Liver (tissue), 9 donors: Measurements from ENCODE around the gene DPYSL4. TPM values are rescaled to one million over a fixed set of nuclear protein-coding genes. Genes with fewer than 3 reads are reported as not detected.

ENCODE experiments used
- DNase-seq: peaks from one replicate; pipeline ENCODE4 v3.0.0-alpha.2; 2017; ENCODE audit warnings: low spot score
- H3K27ac ChIP-seq, 2 donors: one replicate each; pipeline ENCODE4 v1.7.0; 2013; ENCODE audit warnings: inconsistent platforms in 2 of 2, low read length in 2 of 2, control low read depth in 1 of 2, low read depth in 1 of 2, mild to moderate bottlenecking in 1 of 2
- H3K27me3 ChIP-seq, 4 donors: one replicate each; pipeline versions ENCODE4 v1.6.1 to v1.7.0; 2013; ENCODE audit warnings: low read length in 3 of 4, inconsistent platforms in 1 of 4, mild to moderate bottlenecking in 1 of 4, moderate library complexity in 1 of 4; ENCODE audit not compliant: control insufficient read depth in 4 of 4, insufficient read depth in 4 of 4
- H3K36me3 ChIP-seq, 4 donors: one replicate each; pipeline versions ENCODE4 v1.6.1 to v1.7.0; 2013; ENCODE audit warnings: low read length in 3 of 4, mild to moderate bottlenecking in 3 of 4, low read depth in 1 of 4, moderate library complexity in 1 of 4; ENCODE audit not compliant: control insufficient read depth in 4 of 4, insufficient read depth in 3 of 4
- H3K4me1 ChIP-seq, 4 donors: one replicate each; pipeline versions ENCODE4 v1.6.1 to v1.7.0; 2013; ENCODE audit warnings: low read length in 3 of 4, mild to moderate bottlenecking in 3 of 4, moderate library complexity in 1 of 4; ENCODE audit not compliant: control insufficient read depth in 4 of 4, insufficient read depth in 4 of 4
- H3K4me3 ChIP-seq, 3 donors: one replicate each; pipeline versions ENCODE4 v1.6.1 to v1.7.0; 2013; ENCODE audit warnings: low read length in 3 of 3, control low read depth in 1 of 3, low read depth in 1 of 3, mild to moderate bottlenecking in 1 of 3
- H3K9ac ChIP-seq, 2 donors: one replicate each; pipeline ENCODE4 v1.7.0; 2013; ENCODE audit warnings: low read length in 2 of 2, mild to moderate bottlenecking in 2 of 2, moderate library complexity in 2 of 2, control low read depth in 1 of 2, low read depth in 1 of 2
- H3K9me3 ChIP-seq, 4 donors: one replicate each; pipeline versions ENCODE4 v1.6.1 to v1.7.0; 2013; ENCODE audit warnings: low read length in 3 of 4; ENCODE audit not compliant: control insufficient read depth in 4 of 4
- ATF3 ChIP-seq: IDR thresholded peaks from 2 replicates; pipeline ENCODE4 v1.6.1; 2016; ENCODE audit warnings: antibody characterized with exemption
- CTCF ChIP-seq: fragments of 150-350 bp; IDR thresholded peaks from 2 replicates; pipeline ENCODE4 v1.5.1; 2017; ENCODE audit warnings: improper control_type of control experiment, low read depth, low read length; ENCODE audit not compliant: missing input control
- EGR1 ChIP-seq, 2 donors: IDR thresholded peaks; 2 replicates each; pipeline ENCODE4 v1.6.1; 2016 to 2018; ENCODE audit warnings: antibody characterized with exemption in 2 of 2, low read depth in 2 of 2
- FOXA1 ChIP-seq: IDR thresholded peaks from 2 replicates; pipeline ENCODE4 v1.6.1; 2016; ENCODE audit warnings: antibody characterized with exemption
- FOXA2 ChIP-seq: IDR thresholded peaks from 2 replicates; pipeline ENCODE4 v1.6.1; 2016; ENCODE audit warnings: antibody characterized with exemption
- GABPA ChIP-seq, 2 donors: IDR thresholded peaks in 1 of 2; conservative IDR thresholded peaks in 1 of 2; 2 replicates each; pipeline ENCODE4 v1.6.1; 2016; ENCODE audit warnings: antibody characterized with exemption in 2 of 2, mild to moderate bottlenecking in 1 of 2, moderate library complexity in 1 of 2
- HNF4A ChIP-seq, 2 donors: conservative IDR thresholded peaks; 2 replicates each; pipeline ENCODE4 v1.6.1; 2016; ENCODE audit warnings: antibody characterized with exemption in 2 of 2, mild to moderate bottlenecking in 2 of 2
- HNF4G ChIP-seq: IDR thresholded peaks from 2 replicates; pipeline ENCODE4 v1.6.1; 2016; ENCODE audit warnings: antibody characterized with exemption
- JUND ChIP-seq, 2 donors: IDR thresholded peaks; 2 replicates each; pipeline ENCODE4 v1.6.1; 2016; ENCODE audit warnings: antibody characterized with exemption in 2 of 2
- NR2F2 ChIP-seq: IDR thresholded peaks from 2 replicates; pipeline ENCODE4 v1.6.1; 2016; ENCODE audit warnings: antibody characterized with exemption
- RAD21 ChIP-seq, 2 donors: IDR thresholded peaks; 2 replicates each; pipeline ENCODE4 v1.6.1; 2016; ENCODE audit warnings: antibody characterized with exemption in 2 of 2, mild to moderate bottlenecking in 2 of 2
- RXRA ChIP-seq, 2 donors: IDR thresholded peaks; 2 replicates each; pipeline ENCODE4 v1.6.1; 2017 to 2018; ENCODE audit warnings: antibody characterized with exemption in 2 of 2, mild to moderate bottlenecking in 1 of 2
- SP1 ChIP-seq: IDR thresholded peaks from 2 replicates; pipeline ENCODE4 v1.6.1; 2018; ENCODE audit warnings: antibody characterized with exemption, mild to moderate bottlenecking
- TAF1 ChIP-seq: conservative IDR thresholded peaks from 2 replicates; pipeline ENCODE4 v1.6.1; 2016; ENCODE audit warnings: antibody characterized with exemption, mild to moderate bottlenecking
- YY1 ChIP-seq: IDR thresholded peaks from 2 replicates; pipeline ENCODE4 v1.6.1; 2016; ENCODE audit warnings: antibody characterized with exemption, mild to moderate bottlenecking
- ZBTB33 ChIP-seq: IDR thresholded peaks from 2 replicates; pipeline ENCODE4 v1.6.1; 2016; ENCODE audit warnings: antibody characterized with exemption
- WGBS: extraction: QIAGEN DNeasy Blood & Tissue Kit; methylation state at CpG from one replicate; pipeline ENCODE4 v1.1.7; 2013; 5-methylcytosine and 5-hydroxymethylcytosine counted together
- polyA plus RNA-seq, 2 donors: library from polyadenylated mRNA; stranded (reverse) in 1 of 2; unstranded in 1 of 2; fragments of 200-250 nt in 1 of 2; fragments of >200 nt in 1 of 2; fragmentation: Nextera tagmentation in 1 of 2; extraction: Ambion mirVana in 1 of 2; gene quantifications; one replicate each; pipeline versions ENCODE4 v1.2.1 to v1.2.3, GENCODE V29; 2013 to 2015
- total RNA-seq, 2 donors: library from RNA; depleted of rRNA; stranded (reverse); fragments of >200 nt; gene quantifications; one replicate each; pipeline ENCODE4 v1.2.3, GENCODE V29; 2014
- TF ChIP-seq, protein P1 (sequence below): IDR thresholded peaks from 2 replicates; pipeline ENCODE4 v1.6.1; 2016; ENCODE audit warnings: antibody characterized with exemption, mild to moderate bottlenecking
- TF ChIP-seq, protein P2 (sequence below): IDR thresholded peaks from 2 replicates; pipeline ENCODE4 v1.6.1; 2016; ENCODE audit warnings: antibody characterized with exemption
- donor health status: healthy.
- donor health status: healthy.
- donor health status: healthy.
- donor health status: healthy.
- donor health status: healthy.

DPYSL4 gene
- total and polyA plus RNA-seq, 4 donors = 0.19 to 2.2 (median 0.26) TPM

DNA sequence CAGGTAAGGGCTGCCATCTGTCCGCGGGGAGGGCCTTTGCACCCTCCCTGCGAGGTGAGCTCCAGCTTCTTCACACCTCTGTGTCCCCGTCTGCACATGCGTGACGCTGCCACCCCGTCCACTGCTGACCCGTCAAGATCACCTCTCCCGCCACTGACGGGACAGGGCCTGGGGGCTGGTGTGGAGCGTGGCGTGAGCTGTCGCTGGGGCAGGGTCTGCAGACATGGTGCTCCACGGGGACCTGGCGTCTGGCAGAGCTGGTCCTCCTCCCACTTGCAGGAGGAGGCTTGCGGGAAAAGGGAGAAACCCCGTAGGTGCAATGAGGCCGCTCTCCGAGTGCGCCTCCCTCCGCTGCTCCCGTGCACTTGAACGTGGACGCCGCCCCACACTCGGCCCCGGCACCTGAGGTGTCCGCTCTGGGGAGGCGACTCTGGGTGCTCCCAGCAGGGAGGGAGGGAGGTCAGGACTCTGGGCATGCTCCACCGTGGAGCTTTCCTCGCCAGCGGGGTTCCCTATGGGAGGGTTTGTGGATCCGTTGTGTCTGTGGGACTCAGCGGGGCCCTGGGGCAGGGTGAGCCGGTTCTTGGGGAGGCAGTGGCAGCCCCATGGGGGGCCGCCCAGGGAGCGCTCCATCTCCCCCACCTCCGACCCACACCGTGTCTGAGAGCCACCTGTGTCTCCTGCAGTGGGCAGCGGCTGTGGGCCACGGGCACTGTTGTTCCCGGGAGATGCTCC, 17.6 kb upstream of the DPYSL4 start:
- Histone ChIP-seq H3K27ac (no peak overlapping the region), H3K27me3 (peaks cover 0 to 2% (median 0%) of the 10 kb centered on the region in 4 donors), H3K4me1 (no peaks in the 10 kb centered on the region), H3K36me3 (no peaks in the 10 kb centered on the region), H3K9ac (no peak overlapping the region), H3K9me3 (no peaks in the 10 kb centered on the region), H3K4me3 (no peak overlapping the region)
- DNase-seq = no peak
- no peak for TF ChIP-seq EGR1 (IDR thresholded peaks at IDR 0.05; ENCODE audit: low read depth in 2 of 2)
- TF ChIP-seq, protein P1, sequence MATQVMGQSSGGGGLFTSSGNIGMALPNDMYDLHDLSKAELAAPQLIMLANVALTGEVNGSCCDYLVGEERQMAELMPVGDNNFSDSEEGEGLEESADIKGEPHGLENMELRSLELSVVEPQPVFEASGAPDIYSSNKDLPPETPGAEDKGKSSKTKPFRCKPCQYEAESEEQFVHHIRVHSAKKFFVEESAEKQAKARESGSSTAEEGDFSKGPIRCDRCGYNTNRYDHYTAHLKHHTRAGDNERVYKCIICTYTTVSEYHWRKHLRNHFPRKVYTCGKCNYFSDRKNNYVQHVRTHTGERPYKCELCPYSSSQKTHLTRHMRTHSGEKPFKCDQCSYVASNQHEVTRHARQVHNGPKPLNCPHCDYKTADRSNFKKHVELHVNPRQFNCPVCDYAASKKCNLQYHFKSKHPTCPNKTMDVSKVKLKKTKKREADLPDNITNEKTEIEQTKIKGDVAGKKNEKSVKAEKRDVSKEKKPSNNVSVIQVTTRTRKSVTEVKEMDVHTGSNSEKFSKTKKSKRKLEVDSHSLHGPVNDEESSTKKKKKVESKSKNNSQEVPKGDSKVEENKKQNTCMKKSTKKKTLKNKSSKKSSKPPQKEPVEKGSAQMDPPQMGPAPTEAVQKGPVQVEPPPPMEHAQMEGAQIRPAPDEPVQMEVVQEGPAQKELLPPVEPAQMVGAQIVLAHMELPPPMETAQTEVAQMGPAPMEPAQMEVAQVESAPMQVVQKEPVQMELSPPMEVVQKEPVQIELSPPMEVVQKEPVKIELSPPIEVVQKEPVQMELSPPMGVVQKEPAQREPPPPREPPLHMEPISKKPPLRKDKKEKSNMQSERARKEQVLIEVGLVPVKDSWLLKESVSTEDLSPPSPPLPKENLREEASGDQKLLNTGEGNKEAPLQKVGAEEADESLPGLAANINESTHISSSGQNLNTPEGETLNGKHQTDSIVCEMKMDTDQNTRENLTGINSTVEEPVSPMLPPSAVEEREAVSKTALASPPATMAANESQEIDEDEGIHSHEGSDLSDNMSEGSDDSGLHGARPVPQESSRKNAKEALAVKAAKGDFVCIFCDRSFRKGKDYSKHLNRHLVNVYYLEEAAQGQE = no peak
- no peak for TF ChIP-seq ZBTB33
- TF ChIP-seq GABPA (IDR thresholded peaks at IDR 0.05 in 1 of 2, conservative IDR thresholded peaks at IDR 0.05 in 1 of 2) = no peak
- no peak for TF ChIP-seq RAD21 (IDR thresholded peaks at IDR 0.05)
- TF ChIP-seq RXRA (IDR thresholded peaks at IDR 0.05) = no peak
- TF ChIP-seq SP1 = no peak
- no peak for TF ChIP-seq FOXA2
- no peak for TF ChIP-seq HNF4G
- TF ChIP-seq FOXA1 = no peak
- TF ChIP-seq NR2F2 = no peak
- TF ChIP-seq ATF3 = no peak
- TF ChIP-seq, protein P2, sequence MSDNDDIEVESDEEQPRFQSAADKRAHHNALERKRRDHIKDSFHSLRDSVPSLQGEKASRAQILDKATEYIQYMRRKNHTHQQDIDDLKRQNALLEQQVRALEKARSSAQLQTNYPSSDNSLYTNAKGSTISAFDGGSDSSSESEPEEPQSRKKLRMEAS = no peak
- TF ChIP-seq CTCF = no peak
- TF ChIP-seq YY1 = no peak
- no peak for TF ChIP-seq TAF1
- no peak for TF ChIP-seq HNF4A (conservative IDR thresholded peaks at IDR 0.05)
- TF ChIP-seq JUND (IDR thresholded peaks at IDR 0.05) = no peak
- 88% methylated on average over 42 of the region's 42 CpGs for WGBS
